Progenitor cell of endocrine pancreas (in vitro differentiated cells): ENCODE data around the gene LINGO3. TPM values are rescaled to one million over a fixed set of nuclear protein-coding genes. Genes with fewer than 3 reads are reported as not detected.
"Not testable (repeated sequence)": the region's sequence is repeated elsewhere in the genome, so short reads cannot be mapped to it uniquely, and the experiment has no call there.

ENCODE experiments used
- DNase-seq: peaks from one replicate; pipeline ENCODE4 v3.0.0; 2021; ENCODE audit warnings: low spot score; ENCODE audit not compliant: unreplicated experiment
- H3K27ac Mint-ChIP-seq: 2 replicates; pipeline ENCODE4 v1.8.0; 2021; ENCODE audit warnings: mild to moderate bottlenecking, moderate library complexity, mixed read lengths
- H3K27me3 Mint-ChIP-seq: 2 replicates; pipeline ENCODE4 v1.8.0; 2021; ENCODE audit warnings: mixed read lengths
- H3K36me3 Mint-ChIP-seq: 2 replicates; pipeline ENCODE4 v1.8.0; 2022; ENCODE audit warnings: mixed read lengths; ENCODE audit not compliant: insufficient read depth
- H3K4me1 Mint-ChIP-seq: 2 replicates; pipeline ENCODE4 v1.8.0; 2021; ENCODE audit warnings: low read depth, mixed read lengths
- H3K4me3 Mint-ChIP-seq: 2 replicates; pipeline ENCODE4 v1.8.0; 2021; ENCODE audit warnings: low read depth, mild to moderate bottlenecking, moderate library complexity, mixed read lengths
- H3K9me3 Mint-ChIP-seq: 2 replicates; pipeline ENCODE4 v1.8.0; 2021; ENCODE audit warnings: low read depth, mixed read lengths
- CTCF ChIP-seq: fragments of 200-600 bp; sonication (generic); IDR thresholded peaks from one replicate; pipeline ENCODE4 v1.5.0; 2021; ENCODE audit warnings: antibody characterized with exemption, mild to moderate bottlenecking; ENCODE audit not compliant: unreplicated experiment
- total RNA-seq: library from RNA; stranded (reverse); gene quantifications from 2 replicates; pipeline ENCODE4 v1.2.1, GENCODE V29; 2021

LINGO3 gene
- total RNA-seq, 1 donor from 2014 or later, result 0.17 TPM

- Mint-ChIP-seq H3K4me3 (no peak overlapping the region), H3K4me1 (no peaks in the 10 kb centered on the region), H3K36me3 (no peaks in the 10 kb centered on the region), H3K27me3 (no peaks in the 10 kb centered on the region), H3K9me3 (no peaks in the 10 kb centered on the region), H3K27ac (no peak overlapping the region)
- no peak for TF ChIP-seq CTCF
- DNase-seq, result no peak
Measured at GRCh38 chr19:2353159-2353886, 45.4 kb upstream of the LINGO3 start.

GRCh38 chr19:2352121-2352520, 44.2 kb upstream of the LINGO3 start:
- Mint-ChIP-seq H3K27ac (no peak overlapping the region), H3K36me3 (no peaks in the 10 kb centered on the region), H3K4me1 (no peaks in the 10 kb centered on the region), H3K9me3 (no peaks in the 10 kb centered on the region), H3K27me3 (no peaks in the 10 kb centered on the region), H3K4me3 (no peak overlapping the region)
- no peak for TF ChIP-seq CTCF
- no peak for DNase-seq

GRCh38 chr19:2351591-2351990, 43.6 kb upstream of the LINGO3 start:
- H3K4me3 Mint-ChIP-seq, result no peak overlapping the region

GRCh38 chr19:2350656-2351055, 42.7 kb upstream of the LINGO3 start:
- no peak for TF ChIP-seq CTCF
- DNase-seq, result no peak
- no peak overlapping the region for H3K4me3 Mint-ChIP-seq
- no peak overlapping the region for H3K27ac Mint-ChIP-seq
- H3K4me1 Mint-ChIP-seq, result no peaks in the 10 kb centered on the region
- H3K27me3 Mint-ChIP-seq, result no peaks in the 10 kb centered on the region
- H3K9me3 Mint-ChIP-seq, result no peaks in the 10 kb centered on the region
- no peaks in the 10 kb centered on the region for H3K36me3 Mint-ChIP-seq

More at GRCh38 chr19:2351591-2351990, 43.6 kb upstream of the LINGO3 start:
- H3K9me3 Mint-ChIP-seq, result no peaks in the 10 kb centered on the region
- no peak overlapping the region for H3K27ac Mint-ChIP-seq
- H3K36me3 Mint-ChIP-seq, result no peaks in the 10 kb centered on the region
- H3K27me3 Mint-ChIP-seq, result no peaks in the 10 kb centered on the region
- H3K4me1 Mint-ChIP-seq, result no peaks in the 10 kb centered on the region
- no peak for TF ChIP-seq CTCF
- no peak for DNase-seq

- not testable (repeated sequence) for H3K27ac Mint-ChIP-seq, H3K4me3 Mint-ChIP-seq, DNase-seq, H3K36me3 Mint-ChIP-seq, H3K9me3 Mint-ChIP-seq, H3K27me3 Mint-ChIP-seq, H3K4me1 Mint-ChIP-seq
Measured at GRCh38 chr19:2349818-2350217, 41.9 kb upstream of the LINGO3 start.
